Measurements from ENCODE around the gene PPT1. TPM values are rescaled to one million over a fixed set of nuclear protein-coding genes. Genes with fewer than 3 reads are reported as not detected.

PPT1 gene
- total RNA-seq, 1 donor from 2014 or later = 102 TPM

DNA sequence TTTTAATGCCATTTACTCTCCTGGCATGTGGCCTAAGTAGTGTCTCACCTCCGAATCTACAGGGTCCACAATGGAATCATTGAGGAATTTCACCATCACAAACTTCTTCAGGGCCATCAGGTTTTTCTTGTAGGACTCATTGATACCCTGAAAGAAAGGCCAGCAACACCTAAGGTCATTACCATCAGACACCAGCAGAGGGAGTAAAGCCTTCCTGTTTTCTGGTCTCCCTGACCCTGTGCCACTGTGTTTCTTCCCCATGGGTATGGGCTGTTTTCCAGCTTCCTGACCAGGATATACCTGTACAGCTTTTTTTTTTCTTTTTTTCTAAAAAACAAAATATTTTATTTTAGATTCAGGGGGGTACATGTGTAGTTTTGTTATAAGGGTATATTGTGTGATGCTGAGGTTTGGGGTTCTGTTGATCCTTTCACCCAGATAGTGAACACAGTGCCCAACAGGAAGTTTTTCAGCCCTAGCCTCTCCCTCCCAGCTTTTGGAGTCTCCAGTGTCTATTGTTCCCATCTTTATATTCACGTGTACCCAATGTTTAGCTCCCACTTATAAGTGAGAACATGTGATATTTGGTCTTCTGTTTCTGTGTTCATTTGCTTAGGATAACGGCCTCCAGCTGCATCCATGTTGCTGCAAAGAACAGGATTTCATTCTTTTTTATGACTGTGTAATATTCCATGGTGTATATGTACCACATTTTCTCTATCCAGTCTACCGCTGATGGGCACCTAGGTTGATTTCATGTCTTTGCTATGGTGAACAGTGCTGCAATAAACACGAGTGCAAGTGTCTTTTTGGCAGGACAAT, 18.3 kb downstream of the PPT1 start:
- no peaks in the 10 kb centered on the region for H3K9me3 Mint-ChIP-seq
- H3K4me3 Mint-ChIP-seq = no peak overlapping the region
- intact Hi-C loops (cut with micrococcal nuclease) = loop anchor here (2.0 kb wide), 1 partner anchor 260 kb away; no protein-coding TSS in a partner anchor
- peaks cover 12% of the 10 kb centered on the region for H3K4me1 Mint-ChIP-seq
- no peaks in the 10 kb centered on the region for H3K27me3 Mint-ChIP-seq
- peak; percentile 88 for DNase-seq
- peaks cover 48% of the 10 kb centered on the region for H3K36me3 Mint-ChIP-seq (ENCODE audit: low read depth)
- peak overlapping the region; percentile 60 for H3K27ac Mint-ChIP-seq

DNA sequence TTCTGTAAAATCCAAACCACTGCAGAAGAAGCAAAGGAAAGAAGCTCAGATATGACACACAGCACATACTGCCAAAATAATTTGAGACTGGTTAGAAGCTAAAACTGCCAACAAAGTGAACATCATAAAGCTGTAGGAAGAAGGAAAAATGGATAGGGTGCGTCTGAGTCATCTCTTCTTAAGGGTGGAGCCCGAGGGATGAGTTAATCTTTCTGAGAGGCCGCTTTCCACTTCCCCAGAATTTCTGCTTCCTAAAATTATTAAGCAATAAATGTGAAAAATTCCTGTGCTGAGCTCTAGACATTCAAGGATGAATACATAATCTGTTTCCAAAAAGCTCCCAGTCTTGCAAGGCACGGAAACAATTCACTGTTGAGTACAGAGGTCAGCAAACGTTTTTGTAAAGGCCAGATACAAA, 20.1 kb downstream of the PPT1 start:
- Mint-ChIP-seq H3K36me3 (ENCODE audit: low read depth) (peaks cover 53% of the 10 kb centered on the region), H3K4me3 (no peak overlapping the region), H3K27me3 (no peaks in the 10 kb centered on the region), H3K4me1 (peaks cover 12% of the 10 kb centered on the region), H3K27ac (peak overlapping the region; percentile 2), H3K9me3 (no peaks in the 10 kb centered on the region)
- intact Hi-C loops (cut with micrococcal nuclease) = no loop called here
- no peak for DNase-seq

DNA sequence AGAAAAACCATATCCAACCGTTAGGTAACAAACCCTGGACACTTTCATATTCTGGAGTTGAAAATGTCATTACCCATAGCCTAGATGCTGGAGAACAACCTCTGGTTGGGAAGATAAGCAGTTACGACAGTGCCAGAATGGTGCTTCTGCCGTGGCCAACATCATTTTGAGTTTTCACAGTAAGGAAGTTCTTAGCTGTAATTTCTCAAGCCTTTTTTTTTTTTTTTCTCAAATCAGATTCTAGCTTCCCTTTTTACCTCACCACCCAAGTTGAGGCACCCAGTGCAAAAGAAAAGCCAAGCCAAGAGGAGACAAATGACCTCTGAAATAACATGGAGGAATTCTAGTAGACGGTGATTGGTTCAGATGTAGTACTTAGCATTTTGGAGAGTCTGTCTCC, 21.8 kb downstream of the PPT1 start:
- peaks cover 11% of the 10 kb centered on the region for H3K4me1 Mint-ChIP-seq
- H3K4me3 Mint-ChIP-seq = no peak overlapping the region
- H3K27me3 Mint-ChIP-seq = no peaks in the 10 kb centered on the region
- intact Hi-C loops (cut with micrococcal nuclease) = no loop called here
- no peak overlapping the region for H3K27ac Mint-ChIP-seq
- no peaks in the 10 kb centered on the region for H3K9me3 Mint-ChIP-seq
- peaks cover 62% of the 10 kb centered on the region for H3K36me3 Mint-ChIP-seq (ENCODE audit: low read depth)
- no peak for DNase-seq

DNA sequence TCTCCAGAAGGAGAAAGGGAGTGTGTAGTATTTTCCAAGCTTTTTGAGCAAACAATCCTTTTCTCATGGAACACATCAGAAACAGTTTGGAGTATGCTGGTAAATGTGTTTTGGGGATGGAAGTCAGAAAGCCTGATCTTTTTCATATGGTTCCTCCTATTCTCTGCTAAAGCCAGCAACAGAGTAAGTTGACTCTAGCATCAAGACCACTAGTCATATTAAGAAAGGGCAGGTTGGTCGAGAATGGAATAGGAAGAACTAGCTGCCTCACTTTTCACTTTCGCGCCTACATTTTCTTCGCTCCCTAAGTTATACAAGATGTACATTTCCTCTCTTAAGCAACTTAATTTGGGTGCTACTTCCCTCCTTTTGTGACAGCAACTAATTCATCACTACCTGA, 24.0 kb downstream of the PPT1 start:
- no peak for DNase-seq
- H3K27ac Mint-ChIP-seq = no peak overlapping the region
- intact Hi-C loops (cut with micrococcal nuclease) = no loop called here
- no peaks in the 10 kb centered on the region for H3K27me3 Mint-ChIP-seq
- H3K4me3 Mint-ChIP-seq = no peak overlapping the region
- peaks cover 3% of the 10 kb centered on the region for H3K4me1 Mint-ChIP-seq
- no peaks in the 10 kb centered on the region for H3K9me3 Mint-ChIP-seq
- H3K36me3 Mint-ChIP-seq (ENCODE audit: low read depth) = peaks cover 63% of the 10 kb centered on the region

DNA sequence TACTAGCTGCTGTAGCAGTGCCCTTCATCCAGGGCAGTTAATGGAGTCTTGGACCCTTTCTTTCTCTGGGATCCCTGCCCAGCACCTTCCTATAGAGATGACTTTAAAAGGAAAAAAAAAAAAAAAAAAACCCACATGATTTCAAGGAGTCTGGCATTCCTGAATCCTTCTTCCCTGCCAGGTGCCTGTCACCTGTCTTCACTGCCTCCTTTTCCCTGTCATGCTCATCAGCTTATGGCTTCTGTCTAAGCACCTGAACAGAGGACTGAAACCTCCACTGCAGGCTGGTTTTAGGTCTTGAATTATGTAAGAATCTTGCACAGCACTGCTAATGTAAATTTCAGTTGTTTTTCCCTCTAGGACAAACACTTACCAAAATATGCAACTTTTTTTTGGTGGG, 24.9 kb downstream of the PPT1 start:
- Mint-ChIP-seq H3K27me3 (no peaks in the 10 kb centered on the region), H3K36me3 (ENCODE audit: low read depth) (peaks cover 66% of the 10 kb centered on the region), H3K9me3 (no peaks in the 10 kb centered on the region), H3K27ac (peak overlapping the region; percentile 63), H3K4me3 (no peak overlapping the region), H3K4me1 (peaks cover 7% of the 10 kb centered on the region)
- intact Hi-C loops (cut with micrococcal nuclease) = no loop called here
- no peak for DNase-seq

DNA sequence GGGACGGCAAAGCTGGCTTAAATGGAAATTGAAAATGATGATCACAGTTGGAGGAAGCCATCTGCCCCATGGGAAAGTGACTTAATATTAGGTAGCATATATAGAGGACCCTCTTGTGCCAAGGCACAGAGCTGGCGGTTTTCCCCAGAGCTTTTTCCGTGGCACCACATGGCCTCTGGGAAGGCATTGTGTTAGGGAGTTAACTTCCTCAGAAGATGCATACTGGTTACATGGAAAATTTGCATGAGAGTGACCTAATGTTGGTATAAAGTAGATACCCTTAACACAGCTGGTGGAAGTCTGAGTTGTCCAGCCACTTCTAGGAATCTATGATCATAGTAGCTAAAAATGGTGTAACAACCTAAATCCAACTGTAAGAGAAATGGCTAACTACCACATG, 29.2 kb downstream of the PPT1 start:
- intact Hi-C loops (cut with micrococcal nuclease) = no loop called here
- H3K36me3 Mint-ChIP-seq (ENCODE audit: low read depth) = peaks cover 81% of the 10 kb centered on the region
- no peak for DNase-seq
- peak overlapping the region; percentile 36 for H3K27ac Mint-ChIP-seq
- peaks cover 42% of the 10 kb centered on the region for H3K4me1 Mint-ChIP-seq
- no peaks in the 10 kb centered on the region for H3K27me3 Mint-ChIP-seq
- H3K4me3 Mint-ChIP-seq = no peak overlapping the region
- no peaks in the 10 kb centered on the region for H3K9me3 Mint-ChIP-seq

DNA sequence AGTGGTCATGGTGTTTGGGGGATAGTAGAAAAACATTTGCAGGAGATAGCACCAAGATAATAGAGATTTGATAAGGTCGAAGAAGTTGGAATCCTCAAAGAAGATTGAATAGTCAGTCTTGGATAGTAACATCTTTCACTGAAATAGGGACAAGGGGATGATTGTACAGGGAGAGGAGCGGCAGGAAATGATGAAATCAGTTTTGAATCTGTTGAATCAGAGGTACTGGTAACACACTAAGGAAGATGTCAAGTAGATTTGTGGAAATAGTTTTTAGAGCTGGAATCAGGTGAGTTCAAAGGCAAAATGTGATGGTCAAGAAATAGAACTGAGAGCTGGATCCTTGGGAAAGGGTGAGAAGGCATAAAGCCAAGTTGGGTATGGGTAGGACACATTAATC, 30.0 kb downstream of the PPT1 start:
- Mint-ChIP-seq H3K4me1 (peaks cover 42% of the 10 kb centered on the region), H3K36me3 (ENCODE audit: low read depth) (peaks cover 79% of the 10 kb centered on the region), H3K27me3 (no peaks in the 10 kb centered on the region), H3K4me3 (no peak overlapping the region), H3K9me3 (no peaks in the 10 kb centered on the region), H3K27ac (peak overlapping the region; percentile 79)
- DNase-seq = no peak
- intact Hi-C loops (cut with micrococcal nuclease) = no loop called here

DNA sequence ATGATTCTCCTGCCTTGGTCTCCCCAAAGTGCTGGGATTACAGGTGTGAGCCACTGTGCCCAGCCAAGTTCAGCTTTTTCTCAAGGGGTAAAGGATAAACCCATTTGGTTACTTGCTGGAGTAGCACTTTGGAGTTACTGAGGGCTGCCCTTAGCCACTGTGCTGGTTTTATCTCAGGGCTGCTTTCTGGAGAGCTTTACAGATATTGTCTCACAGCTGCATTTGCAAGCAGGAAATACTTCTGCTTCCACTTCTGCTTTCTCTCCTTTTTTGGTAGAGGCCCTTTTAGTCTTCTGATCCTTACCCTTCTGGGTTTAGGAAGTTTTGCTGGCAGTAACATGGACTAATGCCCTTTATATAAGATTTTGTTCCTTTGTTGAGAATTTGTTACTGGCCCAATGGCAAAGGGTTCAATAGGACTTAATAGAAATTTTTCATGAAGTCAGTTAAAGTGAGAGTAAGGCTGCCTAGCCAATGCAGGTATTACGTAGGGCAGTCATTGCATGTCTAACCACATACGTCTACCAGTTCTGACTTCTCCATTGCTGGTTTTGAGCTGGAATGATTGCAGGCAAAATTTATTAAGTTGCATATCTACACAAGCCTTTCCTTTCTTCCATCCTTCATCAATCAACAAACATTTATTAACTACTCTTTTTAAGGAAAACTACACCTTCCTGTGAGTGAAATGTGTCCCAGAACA, 32.1 kb downstream of the PPT1 start:
- Mint-ChIP-seq H3K27me3 (no peaks in the 10 kb centered on the region), H3K36me3 (ENCODE audit: low read depth) (peaks cover 77% of the 10 kb centered on the region), H3K4me3 (peak overlapping the region; percentile 32), H3K4me1 (peaks cover 58% of the 10 kb centered on the region), H3K27ac (peak overlapping the region; percentile 59), H3K9me3 (no peaks in the 10 kb centered on the region)
- intact Hi-C loops (cut with micrococcal nuclease) = no loop called here
- DNase-seq = no peak

DNA sequence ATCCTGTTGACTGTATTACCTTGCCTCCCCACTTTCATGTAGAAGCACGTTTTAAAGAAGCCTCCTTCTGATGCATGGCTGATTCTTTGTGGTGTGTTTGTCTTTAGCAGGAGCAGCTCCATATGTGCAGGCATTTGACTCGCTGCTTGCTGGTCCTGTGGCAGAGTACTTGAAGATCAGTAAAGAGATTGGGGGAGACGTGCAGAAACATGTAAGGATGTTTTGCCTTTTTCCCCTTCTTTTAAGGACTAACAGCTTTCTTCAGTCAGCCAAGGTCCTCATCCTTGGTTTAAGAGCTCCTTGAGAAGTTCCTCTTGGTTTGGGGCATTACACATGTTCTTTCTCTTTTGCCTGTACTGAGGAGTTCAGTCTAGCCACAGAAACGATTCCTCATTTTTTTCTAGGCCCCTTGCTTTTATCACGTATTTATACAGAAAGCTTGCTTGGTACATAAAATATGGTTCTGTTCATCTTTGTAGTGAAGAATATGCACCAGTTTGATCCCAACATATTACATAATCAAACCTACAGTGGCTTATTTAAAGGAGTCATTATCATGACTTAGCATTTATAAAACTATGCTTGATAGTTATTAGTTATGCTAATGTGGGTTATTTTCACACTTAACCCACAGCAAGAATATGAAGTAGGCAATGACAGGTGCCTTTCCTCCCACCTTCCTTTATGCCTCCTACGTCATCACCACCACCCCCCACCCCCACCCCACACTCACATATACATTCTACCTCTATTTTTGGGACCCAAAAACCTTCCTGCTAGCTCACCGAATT, 36.9 kb downstream of the PPT1 start:
- H3K27ac Mint-ChIP-seq = peak overlapping the region; percentile 82
- peak overlapping the region; percentile 77 for H3K4me3 Mint-ChIP-seq
- H3K36me3 Mint-ChIP-seq (ENCODE audit: low read depth) = peaks cover 69% of the 10 kb centered on the region
- no peaks in the 10 kb centered on the region for H3K27me3 Mint-ChIP-seq
- intact Hi-C loops (cut with micrococcal nuclease) = loop anchor here (1.0 to 2.0 kb wide), 2 partner anchors 11 to 19 kb away; partner anchors contain the start of gene CAP1
- H3K4me1 Mint-ChIP-seq = peaks cover 78% of the 10 kb centered on the region
- H3K9me3 Mint-ChIP-seq = no peaks in the 10 kb centered on the region
- DNase-seq = peak; percentile 71

DNA sequence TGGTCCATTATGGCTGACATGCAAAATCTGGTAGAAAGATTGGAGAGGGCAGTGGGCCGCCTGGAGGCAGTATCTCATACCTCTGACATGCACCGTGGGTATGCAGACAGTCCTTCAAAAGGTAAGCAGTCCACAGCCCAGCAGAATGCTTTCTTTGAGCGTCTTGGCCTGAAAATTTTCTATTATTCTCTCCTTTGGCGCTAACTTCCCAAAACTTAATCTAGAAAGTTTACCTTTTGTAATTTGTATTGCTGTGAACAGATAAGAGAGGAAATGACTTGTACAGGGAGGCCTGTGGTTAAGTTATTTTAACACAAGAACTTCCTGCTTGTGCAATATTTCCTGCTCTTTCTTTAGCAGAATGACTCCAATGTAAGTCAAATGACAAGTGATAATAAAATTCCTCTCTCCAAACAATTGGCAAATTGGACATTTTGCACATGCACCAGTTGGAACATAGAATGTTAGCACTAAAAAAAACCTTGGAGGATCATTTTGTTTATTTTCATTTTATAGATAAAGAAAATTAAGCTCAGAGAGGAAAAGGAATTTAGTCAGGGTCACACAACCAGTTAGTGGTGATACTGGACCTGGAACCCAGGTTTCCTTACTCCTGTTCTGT, 37.6 kb downstream of the PPT1 start:
- Mint-ChIP-seq H3K27me3 (no peaks in the 10 kb centered on the region), H3K36me3 (ENCODE audit: low read depth) (peaks cover 69% of the 10 kb centered on the region), H3K4me3 (peak overlapping the region; percentile 77), H3K4me1 (peaks cover 77% of the 10 kb centered on the region), H3K27ac (peak overlapping the region; percentile 82), H3K9me3 (no peaks in the 10 kb centered on the region)
- intact Hi-C loops (cut with micrococcal nuclease) = loop anchor here (1.0 to 2.0 kb wide), 2 partner anchors 10 to 19 kb away; partner anchors contain the start of gene CAP1
- DNase-seq = peak; percentile 73

DNA sequence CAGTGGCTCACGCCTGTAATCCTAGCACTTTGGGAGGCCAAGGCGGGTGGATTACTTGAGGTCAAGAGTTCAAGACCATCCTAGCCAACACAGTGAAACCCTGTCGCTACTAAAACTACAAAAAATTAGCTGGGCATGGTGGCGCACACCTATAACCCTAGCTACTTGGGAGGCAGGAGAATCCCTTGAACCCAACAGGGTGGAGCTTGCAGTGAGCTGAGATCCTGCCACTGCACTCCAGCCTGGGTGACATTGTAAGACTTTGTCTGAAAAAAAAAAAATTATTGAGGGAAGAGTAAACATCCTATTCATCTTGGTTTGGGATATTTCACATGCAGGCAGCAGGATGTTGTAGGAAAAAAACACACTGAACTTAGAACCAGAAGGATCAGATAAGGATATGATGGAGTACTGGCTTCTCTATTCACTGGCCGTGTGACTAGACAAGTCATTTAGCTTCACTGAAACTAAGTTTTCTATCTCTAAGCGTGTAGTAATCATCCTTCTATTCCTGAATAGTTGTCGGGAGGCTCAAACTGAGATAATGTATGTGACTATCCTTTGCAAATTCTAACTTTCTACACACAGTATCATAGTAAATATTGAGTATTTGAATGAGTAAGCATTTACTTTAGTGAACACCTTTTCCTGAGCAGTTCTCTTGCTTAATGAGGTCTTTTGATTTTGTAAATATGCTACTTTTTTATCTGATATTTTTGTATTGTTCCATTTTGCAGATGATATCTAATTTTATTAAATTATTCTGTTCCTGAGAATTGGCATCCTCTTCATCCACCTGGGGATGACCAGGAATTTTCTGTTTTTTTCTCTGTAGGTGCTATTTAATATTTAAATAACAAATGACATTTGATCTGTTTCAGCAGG, 38.4 kb downstream of the PPT1 start:
- H3K4me3 Mint-ChIP-seq = peak overlapping the region; percentile 77
- intact Hi-C loops (cut with micrococcal nuclease) = loop anchor here (1.0 to 2.0 kb wide), 2 partner anchors 9 to 18 kb away; partner anchors contain the start of gene CAP1
- no peaks in the 10 kb centered on the region for H3K27me3 Mint-ChIP-seq
- peak overlapping the region; percentile 82 for H3K27ac Mint-ChIP-seq
- peaks cover 74% of the 10 kb centered on the region for H3K4me1 Mint-ChIP-seq
- no peak for DNase-seq
- no peaks in the 10 kb centered on the region for H3K9me3 Mint-ChIP-seq
- peaks cover 63% of the 10 kb centered on the region for H3K36me3 Mint-ChIP-seq (ENCODE audit: low read depth)

DNA sequence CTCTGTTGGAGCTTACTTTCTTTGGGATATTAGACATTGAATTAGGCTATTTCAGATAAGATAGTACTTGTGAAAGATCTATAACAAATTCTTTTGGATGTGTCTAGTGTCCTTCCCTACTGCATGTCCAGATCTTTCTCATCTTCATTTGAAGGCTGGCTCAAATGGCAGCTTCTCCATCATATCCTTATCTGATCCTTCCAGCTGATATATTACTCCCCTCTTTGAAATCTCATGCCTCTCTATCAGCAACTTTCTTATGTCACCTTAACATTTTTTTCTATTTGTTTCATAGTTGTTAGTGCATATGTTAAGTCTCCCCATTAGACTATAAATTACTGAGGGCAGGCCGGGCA, 39.0 kb downstream of the PPT1 start:
- Mint-ChIP-seq H3K27ac (peak overlapping the region; percentile 82), H3K4me3 (peak overlapping the region; percentile 77), H3K36me3 (ENCODE audit: low read depth) (peaks cover 63% of the 10 kb centered on the region), H3K4me1 (peaks cover 73% of the 10 kb centered on the region), H3K27me3 (no peaks in the 10 kb centered on the region), H3K9me3 (no peaks in the 10 kb centered on the region)
- intact Hi-C loops (cut with micrococcal nuclease) = loop anchor here (2.0 kb wide), 1 partner anchor 17 kb away; the partner anchor contains the start of gene CAP1
- no peak for DNase-seq
